HEK293T (cell line): ENCODE measurements around the gene ZPBP2.

Experiments used
- ARNT ChIP-seq: fragments of 450-650 bp; IDR thresholded peaks from 2 replicates; pipeline ENCODE4 v1.6.1; 2017; ENCODE audit warnings: mild to moderate bottlenecking
- BHLHE40 ChIP-seq: fragments of 450-650 bp; IDR thresholded peaks from 2 replicates; pipeline ENCODE4 v1.6.1; 2016; ENCODE audit warnings: mild to moderate bottlenecking, moderate library complexity, borderline replicate concordance
- ELF4 ChIP-seq: fragments of 450-650 bp; IDR thresholded peaks from 2 replicates; pipeline ENCODE4 v1.6.1; 2017; ENCODE audit warnings: antibody characterized with exemption
- NFRKB ChIP-seq: fragments of 450-650 bp; IDR thresholded peaks from 2 replicates; pipeline ENCODE4 v1.6.1; 2016; ENCODE audit warnings: mild to moderate bottlenecking, moderate library complexity
- SP1 ChIP-seq: fragments of 450-650 bp; IDR thresholded peaks from 2 replicates; pipeline ENCODE4 v1.6.1; 2017
- TARDBP ChIP-seq: fragments of 450-650 bp; IDR thresholded peaks from 2 replicates; pipeline ENCODE4 v1.6.1; 2016
- ZNF384 ChIP-seq: fragments of 450-650 bp; IDR thresholded peaks from 2 replicates; pipeline ENCODE4 v1.6.1; 2016

GRCh38 chr17:39926135-39926587 lies 58.2 kb downstream of the ZPBP2 start:
- TF ChIP-seq BHLHE40, result no peak
- TF ChIP-seq SP1, result no peak
- TF ChIP-seq ELF4, result no peak
- TF ChIP-seq NFRKB, result no peak
- no peak for TF ChIP-seq ARNT
- TF ChIP-seq ZNF384, result no peak
- TF ChIP-seq TARDBP, result no peak
